ENCODE measurements around the gene SNX14. TPM values are rescaled to one million over a fixed set of nuclear protein-coding genes. Genes with fewer than 3 reads are reported as not detected.

Gene SNX14
- total and polyA plus RNA-seq, 10 donors = 63.8 to 170 (median 88.9) TPM

- Histone ChIP-seq H3K27me3 (replicated peaks in 1 of 7) (no peaks in the 10 kb centered on the region), H3K4me3 (no peak overlapping the region), H3K9me3 (peaks cover 0 to 39% (median 36%) of the 10 kb centered on the region in 8 donors), H3K27ac (no peak overlapping the region), H3K4me1 (peaks cover 0 to 51% (median 9%) of the 10 kb centered on the region in 6 donors), H3K36me3 (peaks cover 0 to 30% (median 6%) of the 10 kb centered on the region in 6 donors)
- intact Hi-C loops (cut with DNase I; ENCODE audit: low total_unique reads) = no loop called here
- no peak for TF ChIP-seq POLR2A (IDR thresholded peaks at IDR 0.05)
- no peak for DNase-seq
Observed at GRCh38 chr6:85581572-85581971, 12.1 kb downstream of the SNX14 start.

- TF ChIP-seq CTCF (IDR thresholded peaks at IDR 0.05 in 8 of 11, conservative IDR thresholded peaks at IDR 0.05 in 3 of 11) (no peak), POLR2AphosphoS5 (IDR thresholded peaks at IDR 0.05) (no peak), POLR2A (IDR thresholded peaks at IDR 0.05) (no peak)
- Histone ChIP-seq H3K27me3 (replicated peaks in 1 of 7) (no peaks in the 10 kb centered on the region), H3K9me3 (peaks cover 0 to 39% (median 36%) of the 10 kb centered on the region in 8 donors), H3K27ac (no peak overlapping the region), H3K4me3 (no peak overlapping the region), H3K36me3 (peaks cover 0 to 30% (median 6%) of the 10 kb centered on the region in 6 donors), H3K4me1 (peaks cover 0 to 51% (median 13%) of the 10 kb centered on the region in 6 donors)
- intact Hi-C loops (cut with DNase I; ENCODE audit: low total_unique reads) = no loop called here
- 60 to 88% (median 78%) methylated on average over 1 of the region's 1 CpG for WGBS, 5 donors
- no peak for DNase-seq
Observed at GRCh38 chr6:85580878-85581267, 12.8 kb downstream of the SNX14 start.

GRCh38 chr6:85580118-85580877 is 13.4 kb downstream of the SNX14 start:
- H3K36me3 ChIP-seq = peaks cover 0 to 30% (median 6%) of the 10 kb centered on the region in 6 donors
- no peaks in the 10 kb centered on the region for H3K27me3 ChIP-seq (replicated peaks in 1 of 7)
- intact Hi-C loops (cut with DNase I; ENCODE audit: low total_unique reads) = no loop called here
- H3K4me3 ChIP-seq = no peak overlapping the region
- no peak for TF ChIP-seq POLR2A (IDR thresholded peaks at IDR 0.05)
- peaks cover 4 to 54% (median 13%) of the 10 kb centered on the region in 6 donors for H3K4me1 ChIP-seq
- no peak for DNase-seq
- H3K9me3 ChIP-seq = peaks cover 0 to 39% (median 36%) of the 10 kb centered on the region in 8 donors
- no peak overlapping the region for H3K27ac ChIP-seq
- 83 to 94% (median 91%) methylated on average over 5 of the region's 5 CpGs for WGBS, 5 donors

GRCh38 chr6:85579581-85579980 is 14.1 kb downstream of the SNX14 start:
- peaks cover 0 to 33% (median 31%) of the 10 kb centered on the region in 8 donors for H3K9me3 ChIP-seq
- TF ChIP-seq CTCF (IDR thresholded peaks at IDR 0.05 in 8 of 11, conservative IDR thresholded peaks at IDR 0.05 in 3 of 11) = no peak
- no peak for TF ChIP-seq POLR2AphosphoS5 (IDR thresholded peaks at IDR 0.05)
- no peak for TF ChIP-seq POLR2A (IDR thresholded peaks at IDR 0.05)
- 81 to 93% (median 85%) methylated on average over 4 of the region's 4 CpGs for WGBS, 5 donors
- no peaks in the 10 kb centered on the region for H3K27me3 ChIP-seq (replicated peaks in 1 of 7)
- H3K4me3 ChIP-seq = no peak overlapping the region
- H3K36me3 ChIP-seq = peaks cover 0 to 30% (median 6%) of the 10 kb centered on the region in 6 donors
- intact Hi-C loops (cut with DNase I; ENCODE audit: low total_unique reads) = no loop called here
- no peak overlapping the region for H3K27ac ChIP-seq
- no peak for DNase-seq
- peaks cover 4 to 61% (median 14%) of the 10 kb centered on the region in 6 donors for H3K4me1 ChIP-seq

GRCh38 chr6:85576476-85576875 is 17.2 kb downstream of the SNX14 start:
- H3K9me3 ChIP-seq = peaks cover 0 to 4% (median under 1%) of the 10 kb centered on the region in 8 donors
- no peak overlapping the region for H3K4me3 ChIP-seq
- no peak for DNase-seq
- TF ChIP-seq POLR2AphosphoS5 (IDR thresholded peaks at IDR 0.05) (no peak), POLR2A (IDR thresholded peaks at IDR 0.05) (no peak), CTCF (IDR thresholded peaks at IDR 0.05 in 8 of 11, conservative IDR thresholded peaks at IDR 0.05 in 3 of 11) (no peak)
- H3K4me1 ChIP-seq = peaks cover 4 to 65% (median 15%) of the 10 kb centered on the region in 6 donors
- H3K36me3 ChIP-seq = peaks cover 0 to 49% (median 10%) of the 10 kb centered on the region in 6 donors
- 63 to 77% (median 69%) methylated on average over 2 of the region's 2 CpGs for WGBS, 5 donors
- intact Hi-C loops (cut with DNase I; ENCODE audit: low total_unique reads) = no loop called here
- no peaks in the 10 kb centered on the region for H3K27me3 ChIP-seq (replicated peaks in 1 of 7)
- H3K27ac ChIP-seq = no peak overlapping the region
